Panc1 (cell line): ENCODE data around the gene ARHGAP6.

Experiments used
- POLR2AphosphoS5 ChIP-seq: IDR thresholded peaks from 2 replicates; pipeline ENCODE4 v1.6.1; 2012; ENCODE audit warnings: mild to moderate bottlenecking, low read depth, low read length, moderate library complexity
- TF ChIP-seq, protein P1 (sequence below): fragments of 450-650 bp; IDR thresholded peaks from 2 replicates; pipeline ENCODE4 v1.5.1; 2017; ENCODE audit warnings: mild to moderate bottlenecking

GRCh38 chrX:11239230-11239629 is 426.5 kb downstream of the ARHGAP6 start:
- TF ChIP-seq, protein P1, sequence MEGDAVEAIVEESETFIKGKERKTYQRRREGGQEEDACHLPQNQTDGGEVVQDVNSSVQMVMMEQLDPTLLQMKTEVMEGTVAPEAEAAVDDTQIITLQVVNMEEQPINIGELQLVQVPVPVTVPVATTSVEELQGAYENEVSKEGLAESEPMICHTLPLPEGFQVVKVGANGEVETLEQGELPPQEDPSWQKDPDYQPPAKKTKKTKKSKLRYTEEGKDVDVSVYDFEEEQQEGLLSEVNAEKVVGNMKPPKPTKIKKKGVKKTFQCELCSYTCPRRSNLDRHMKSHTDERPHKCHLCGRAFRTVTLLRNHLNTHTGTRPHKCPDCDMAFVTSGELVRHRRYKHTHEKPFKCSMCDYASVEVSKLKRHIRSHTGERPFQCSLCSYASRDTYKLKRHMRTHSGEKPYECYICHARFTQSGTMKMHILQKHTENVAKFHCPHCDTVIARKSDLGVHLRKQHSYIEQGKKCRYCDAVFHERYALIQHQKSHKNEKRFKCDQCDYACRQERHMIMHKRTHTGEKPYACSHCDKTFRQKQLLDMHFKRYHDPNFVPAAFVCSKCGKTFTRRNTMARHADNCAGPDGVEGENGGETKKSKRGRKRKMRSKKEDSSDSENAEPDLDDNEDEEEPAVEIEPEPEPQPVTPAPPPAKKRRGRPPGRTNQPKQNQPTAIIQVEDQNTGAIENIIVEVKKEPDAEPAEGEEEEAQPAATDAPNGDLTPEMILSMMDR: no peak
- TF ChIP-seq POLR2AphosphoS5: no peak
